ENCODE measurements around the gene MAGI2. TPM values are rescaled to one million over a fixed set of nuclear protein-coding genes. Genes with fewer than 3 reads are reported as not detected.

MAGI2 gene
- total RNA-seq, 1 experiment from 2014 or later, result 14.3 TPM

- no peak for DNase-seq
- no peak overlapping the region for H3K4me3 Mint-ChIP-seq
- Histone ChIP-seq H2BK120ac (ENCODE audit: low read depth, low read length, poor library complexity, severe bottlenecking) (no peak overlapping the region), H4K8ac (replicated peaks; ENCODE audit: insufficient read length, low read depth, low read length) (no peak overlapping the region), H2BK15ac (ENCODE audit: low read depth, low read length) (no peak overlapping the region), H2BK20ac (ENCODE audit: low read depth, low read length, poor library complexity, severe bottlenecking) (no peak overlapping the region), H3K23me2 (ENCODE audit: insufficient read length, low read depth, low read length, poor library complexity, severe bottlenecking) (no peaks in the 10 kb centered on the region), H3K79me1 (ENCODE audit: insufficient read depth, low read depth, low read length, poor library complexity, severe bottlenecking) (no peaks in the 10 kb centered on the region), H3T11ph (ENCODE audit: low read length) (no peak overlapping the region), H3K56ac (ENCODE audit: insufficient read length, low read depth, low read length) (no peak overlapping the region), H4K91ac (ENCODE audit: insufficient read length, low read depth, low read length) (no peak overlapping the region), H3K4ac (ENCODE audit: low read depth, low read length) (no peak overlapping the region), H2AFZ (ENCODE audit: low read length) (no peak overlapping the region), H2BK5ac (ENCODE audit: insufficient read length, low read length) (no peak overlapping the region), H4K5ac (ENCODE audit: insufficient read length, low read depth, low read length) (no peak overlapping the region), H3K9me3 (ENCODE audit: control insufficient read depth, low read depth, low read length) (no peaks in the 10 kb centered on the region), H3K18ac (ENCODE audit: insufficient read length, low read depth, low read length) (no peak overlapping the region), H3K4me1 (ENCODE audit: insufficient read depth, low read length) (peaks cover 4% of the 10 kb centered on the region; the same call in 1 of the 2 replicates), H2AK5ac (ENCODE audit: insufficient read length, low read length) (no peak overlapping the region), H3K23ac (ENCODE audit: insufficient read length, low read depth, low read length) (no peak overlapping the region), H4K20me1 (ENCODE audit: control insufficient read depth, insufficient read depth, insufficient read length) (no peaks in the 10 kb centered on the region), H3K27me3 (ENCODE audit: insufficient read depth, low read length) (no peaks in the 10 kb centered on the region), H3K79me2 (ENCODE audit: insufficient read depth, low read length) (peaks cover 1% of the 10 kb centered on the region; the same call in 1 of the 2 replicates), H2BK12ac (ENCODE audit: insufficient read length, low read depth, low read length) (no peak overlapping the region), H3K14ac (ENCODE audit: insufficient read depth, low read length) (no peak overlapping the region), H3K9ac (ENCODE audit: extremely low read depth, insufficient read length, low read length) (no peak overlapping the region), H3K27ac (ENCODE audit: insufficient read length, low read depth, low read length) (no peak overlapping the region), H3K4me2 (ENCODE audit: insufficient read depth, insufficient read length, low read length) (no peak overlapping the region)
- peaks cover 38 to 55% of the 10 kb centered on the region in 2 experiments for H3K4me1 Mint-ChIP-seq
- H3K9me3 Mint-ChIP-seq, result no peaks in the 10 kb centered on the region
- no CpG with 5 or more reads among the region's 2 CpGs for WGBS (ENCODE audit: extremely low coverage, insufficient read length, low lambda C conversion rate)
- no peaks in the 10 kb centered on the region; a peak in 2 of 7 replicates for H3K36me3 Mint-ChIP-seq (ENCODE audit: insufficient read depth in 1 of 3, low read depth in 3 of 3)
- TF ChIP-seq CTCF (conservative IDR thresholded peaks at IDR 0.05), result no peak
- H3K27me3 Mint-ChIP-seq (ENCODE audit: low read depth), result no peaks in the 10 kb centered on the region
- no peak overlapping the region for H3K27ac Mint-ChIP-seq
These were observed 707.2 kb downstream of the MAGI2 start for GRCh38 chr7:78746301-78746700.
